Neural cell (in vitro differentiated cells): ENCODE measurements around the gene FERMT2. TPM values are rescaled to one million over a fixed set of nuclear protein-coding genes. Genes with fewer than 3 reads are reported as not detected.

Source experiments
- H2AFZ ChIP-seq: fragments of 200-600, 300-800 bp; sonication (generic), shearing (Covaris generic); 2 replicates; pipeline ENCODE4 v1.6.0; 2014; ENCODE audit warnings: low read depth, mild to moderate bottlenecking, antibody characterized with exemption, low read length, moderate library complexity
- H3F3A ChIP-seq: fragments of 200-600 bp; shearing (Covaris generic); 2 replicates; pipeline ENCODE4 v1.6.1; 2016; ENCODE audit warnings: mild to moderate bottlenecking, moderate library complexity, mixed read lengths, antibody characterized with exemption, low read length; ENCODE audit not compliant: insufficient read depth, poor library complexity, severe bottlenecking
- H3K27ac ChIP-seq: fragments of 200-600, 300-800 bp; sonication (generic), shearing (Covaris generic); 2 replicates; pipeline ENCODE4 v1.5.1; 2014; ENCODE audit warnings: mild to moderate bottlenecking, low read length, moderate library complexity
- H3K27me3 ChIP-seq: fragments of 300-800, 200-600 bp; sonication (generic), shearing (Covaris generic); 2 replicates; pipeline ENCODE4 v1.6.0; 2014; ENCODE audit warnings: mild to moderate bottlenecking, low read depth, low read length, moderate library complexity; ENCODE audit not compliant: insufficient read depth
- H3K36me3 ChIP-seq: fragments of 300-800, 200-600 bp; sonication (generic), shearing (Covaris generic); 2 replicates; pipeline ENCODE4 v1.5.1; 2014; ENCODE audit warnings: mild to moderate bottlenecking, antibody characterized with exemption, low read length, moderate library complexity; ENCODE audit not compliant: insufficient read depth
- H3K4me2 ChIP-seq: fragments of 300-800, 200-600 bp; sonication (generic), shearing (Covaris generic); 2 replicates; pipeline ENCODE4 v1.6.0; 2014; ENCODE audit warnings: mild to moderate bottlenecking, low read length
- H3K4me3 ChIP-seq: fragments of 300-800, 200-600 bp; sonication (generic), shearing (Covaris generic); 2 replicates; pipeline ENCODE4 v1.5.1; 2014; ENCODE audit warnings: mild to moderate bottlenecking, low read length, moderate library complexity
- H3K79me2 ChIP-seq: fragments of 200-600 bp; shearing (Covaris generic); replicated peaks from 2 replicates; pipeline ENCODE4 v1.6.0; 2014; ENCODE audit warnings: mild to moderate bottlenecking, low read length, moderate library complexity; ENCODE audit not compliant: insufficient read depth
- H3K9ac ChIP-seq: fragments of 300-800, 200-600 bp; sonication (generic), shearing (Covaris generic); 2 replicates; pipeline ENCODE4 v1.6.1; 2016; ENCODE audit warnings: mild to moderate bottlenecking, low read length, mixed read lengths
- H3K9me2 ChIP-seq: fragments of 200-600 bp; shearing (Covaris generic); 2 replicates; pipeline ENCODE4 v1.6.1; 2016; ENCODE audit warnings: mild to moderate bottlenecking, low read length, mixed read lengths; ENCODE audit not compliant: insufficient read depth
- H3K9me3 ChIP-seq: fragments of 200-600, 300-800 bp; sonication (generic), shearing (Covaris generic); 2 replicates; pipeline ENCODE4 v1.6.1; 2016; ENCODE audit warnings: mild to moderate bottlenecking, mixed run types, low read length, moderate library complexity, mixed read lengths
- H4K20me1 ChIP-seq: fragments of 200-600 bp; shearing (Covaris generic); 2 replicates; pipeline ENCODE4 v1.6.1; 2016; ENCODE audit warnings: mild to moderate bottlenecking, mixed run types; ENCODE audit not compliant: insufficient read depth
- CTCF ChIP-seq: fragments of 450-650 bp; IDR thresholded peaks from 2 replicates; pipeline ENCODE4 v1.5.1; 2014; ENCODE audit warnings: antibody characterized with exemption, mild to moderate bottlenecking, moderate library complexity; ENCODE audit not compliant: poor library complexity, severe bottlenecking
- EP300 ChIP-seq: fragments of 450-650 bp; conservative IDR thresholded peaks from 2 replicates; pipeline ENCODE4 v1.6.1; 2014; ENCODE audit warnings: antibody characterized with exemption, mild to moderate bottlenecking, moderate library complexity; ENCODE audit not compliant: poor library complexity, severe bottlenecking
- MXI1 ChIP-seq: fragments of 450-650 bp; conservative IDR thresholded peaks from 2 replicates; pipeline ENCODE4 v1.6.1; 2014; ENCODE audit warnings: antibody characterized with exemption, mild to moderate bottlenecking; ENCODE audit not compliant: poor library complexity, severe bottlenecking
- POLR2AphosphoS5 ChIP-seq: IDR thresholded peaks from 2 replicates; pipeline ENCODE4 v1.6.1; 2012
- RAD21 ChIP-seq: fragments of 450-650 bp; conservative IDR thresholded peaks from 2 replicates; pipeline ENCODE4 v1.6.1; 2014; ENCODE audit warnings: antibody characterized with exemption, mild to moderate bottlenecking, moderate library complexity
- REST ChIP-seq: IDR thresholded peaks from 2 replicates; pipeline ENCODE4 v1.6.1; 2012; ENCODE audit warnings: borderline replicate concordance
- SMC3 ChIP-seq: fragments of 450-650 bp; conservative IDR thresholded peaks from 2 replicates; pipeline ENCODE4 v1.6.1; 2014; ENCODE audit warnings: antibody characterized with exemption, mild to moderate bottlenecking, moderate library complexity; ENCODE audit not compliant: poor library complexity
- TAF1 ChIP-seq: IDR thresholded peaks from 2 replicates; pipeline ENCODE4 v1.6.1; 2012; ENCODE audit warnings: low read depth
- polyA plus RNA-seq: library from polyadenylated mRNA; depleted of rRNA; stranded (reverse); fragments of >200 nt; gene quantifications from 2 replicates; pipeline ENCODE4 v1.2.3, GENCODE V29; 2014

The FERMT2 gene
- polyA plus RNA-seq, 1 donor from 2014 or later: 59.6 TPM

GRCh38 chr14:52961060-52961639 lies 10.3 kb upstream of the FERMT2 start:
- Histone ChIP-seq H3F3A (no peaks in the 10 kb centered on the region), H3K27me3 (no peaks in the 10 kb centered on the region), H3K4me2 (no peak overlapping the region), H3K4me3 (no peak overlapping the region), H2AFZ (no peak overlapping the region), H3K79me2 (no peaks in the 10 kb centered on the region), H3K36me3 (no peaks in the 10 kb centered on the region), H4K20me1 (no peaks in the 10 kb centered on the region), H3K9me3 (no peaks in the 10 kb centered on the region), H3K9ac (no peak overlapping the region), H3K27ac (no peak overlapping the region), H3K9me2 (no peaks in the 10 kb centered on the region)
- TF ChIP-seq POLR2AphosphoS5: no peak
- no peak for TF ChIP-seq REST
- TF ChIP-seq RAD21: no peak
- no peak for TF ChIP-seq EP300
- TF ChIP-seq TAF1: no peak
- no peak for TF ChIP-seq CTCF
- no peak for TF ChIP-seq MXI1

GRCh38 chr14:52960627-52961026 lies 9.8 kb upstream of the FERMT2 start:
- Histone ChIP-seq H4K20me1 (no peaks in the 10 kb centered on the region), H3K9me2 (no peaks in the 10 kb centered on the region), H3F3A (no peaks in the 10 kb centered on the region), H3K79me2 (no peaks in the 10 kb centered on the region), H3K9ac (no peak overlapping the region), H2AFZ (no peak overlapping the region), H3K36me3 (no peaks in the 10 kb centered on the region), H3K27me3 (no peaks in the 10 kb centered on the region), H3K27ac (no peak overlapping the region), H3K9me3 (no peaks in the 10 kb centered on the region), H3K4me2 (no peak overlapping the region), H3K4me3 (no peak overlapping the region)
- no peak for TF ChIP-seq SMC3
